GM19099 (cell line): Measurements from ENCODE around the gene HEG1.

Experiments used
- POLR2A ChIP-seq: IDR thresholded peaks from 3 replicates; pipeline ENCODE4 v1.6.1; 2011; ENCODE audit warnings: low read depth; ENCODE audit not compliant: insufficient read length; ENCODE audit errors: extremely low read depth

The HEG1 gene

DNA sequence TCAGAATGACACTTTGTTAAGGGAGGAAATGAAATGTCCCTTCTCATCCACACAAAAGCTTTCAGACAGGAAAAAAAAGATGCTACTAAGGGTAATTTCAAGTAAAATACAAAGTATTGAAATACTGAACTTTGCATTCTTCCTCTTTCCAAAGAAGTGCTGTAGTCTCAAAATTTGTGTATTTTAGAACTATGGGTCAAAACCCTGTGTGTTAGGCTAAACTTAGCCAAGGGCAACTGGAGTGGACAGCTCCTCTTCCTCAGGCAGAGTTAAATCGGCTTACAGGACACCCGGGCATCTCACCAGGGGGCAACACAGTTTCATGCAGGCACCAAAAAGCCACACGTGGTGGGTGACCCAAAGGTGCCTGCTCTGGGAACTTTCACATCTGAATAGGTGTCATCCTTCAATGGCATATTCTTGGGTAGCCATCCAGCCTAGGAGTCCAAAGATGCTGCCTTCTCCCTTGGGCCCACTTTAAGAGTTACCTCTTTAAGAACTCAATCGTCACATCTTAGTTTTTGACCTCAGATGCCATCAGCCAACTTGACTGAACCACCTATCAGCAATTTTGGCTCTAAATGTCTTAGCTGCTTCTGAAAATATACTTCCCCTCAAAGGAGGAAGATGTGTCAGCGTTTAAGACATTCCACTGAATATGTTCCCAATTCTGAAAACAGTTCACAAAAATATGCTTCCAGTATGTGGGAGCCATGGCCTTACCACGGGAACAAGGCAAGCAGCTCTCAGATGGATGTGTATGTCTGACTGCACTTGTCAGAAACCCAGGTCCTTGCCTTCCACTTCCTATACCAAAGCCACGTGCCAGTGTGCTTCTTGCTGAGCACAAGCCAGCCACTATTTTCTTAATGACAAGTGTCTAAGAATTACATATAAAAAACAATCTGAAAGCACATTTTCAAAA, 89.0 kb downstream of the HEG1 start:
- no peak for TF ChIP-seq POLR2A

DNA sequence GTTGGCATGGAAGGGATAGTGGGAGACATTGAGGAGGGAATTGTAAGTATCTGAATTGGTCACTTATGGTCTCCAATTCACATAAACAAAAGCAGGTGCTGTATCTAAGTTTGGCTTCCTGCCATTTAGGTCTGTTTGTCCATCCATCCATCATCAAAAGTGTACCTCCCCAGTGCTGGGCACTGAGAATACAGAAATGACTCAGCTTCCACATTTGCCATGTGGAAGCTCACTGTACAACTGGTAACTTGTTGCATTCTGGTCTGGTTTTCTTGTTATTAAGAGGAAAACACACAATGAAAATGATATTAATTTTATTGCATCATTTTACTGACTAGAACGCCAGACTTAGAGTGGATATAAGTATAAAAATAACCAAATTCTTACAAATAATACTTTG, 90.4 kb downstream of the HEG1 start:
- no peak for TF ChIP-seq POLR2A

DNA sequence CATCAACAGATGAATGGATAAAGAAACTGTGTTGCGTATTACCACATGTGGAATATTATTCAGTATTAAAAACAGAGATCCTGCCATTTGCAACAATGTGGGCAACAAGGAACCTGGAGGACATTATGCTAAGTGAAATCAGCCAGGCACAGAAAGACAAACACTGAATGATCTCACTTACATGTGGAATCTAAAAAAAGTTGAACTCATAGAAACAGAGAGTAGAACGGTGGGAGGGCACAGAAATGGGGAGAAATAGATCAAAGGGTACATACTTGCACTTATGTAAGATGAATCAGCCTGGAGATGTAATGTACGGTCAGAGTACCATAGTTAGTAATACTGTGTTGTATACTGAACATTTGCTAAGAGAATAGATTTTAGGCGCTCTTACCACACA, 91.4 kb downstream of the HEG1 start:
- no peak for TF ChIP-seq POLR2A

DNA sequence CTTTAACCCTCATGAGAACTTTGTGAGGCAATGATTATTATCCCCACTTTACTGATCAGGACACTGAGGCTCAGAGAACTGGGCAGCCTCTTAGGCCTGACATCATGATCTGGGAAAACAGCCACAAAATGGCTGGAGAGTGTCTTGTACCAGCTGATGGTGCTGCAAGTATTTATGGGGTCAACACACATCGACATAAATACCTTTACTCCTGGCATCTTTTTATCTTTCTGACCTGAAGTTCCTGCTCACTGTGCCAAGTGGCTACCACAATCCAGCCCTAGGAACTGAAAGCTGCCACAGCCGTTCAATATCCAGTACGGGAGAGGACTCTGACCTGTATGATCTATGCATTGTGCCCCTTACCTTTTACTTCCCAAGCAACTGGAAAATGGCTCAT, 92.0 kb downstream of the HEG1 start:
- no peak for TF ChIP-seq POLR2A

DNA sequence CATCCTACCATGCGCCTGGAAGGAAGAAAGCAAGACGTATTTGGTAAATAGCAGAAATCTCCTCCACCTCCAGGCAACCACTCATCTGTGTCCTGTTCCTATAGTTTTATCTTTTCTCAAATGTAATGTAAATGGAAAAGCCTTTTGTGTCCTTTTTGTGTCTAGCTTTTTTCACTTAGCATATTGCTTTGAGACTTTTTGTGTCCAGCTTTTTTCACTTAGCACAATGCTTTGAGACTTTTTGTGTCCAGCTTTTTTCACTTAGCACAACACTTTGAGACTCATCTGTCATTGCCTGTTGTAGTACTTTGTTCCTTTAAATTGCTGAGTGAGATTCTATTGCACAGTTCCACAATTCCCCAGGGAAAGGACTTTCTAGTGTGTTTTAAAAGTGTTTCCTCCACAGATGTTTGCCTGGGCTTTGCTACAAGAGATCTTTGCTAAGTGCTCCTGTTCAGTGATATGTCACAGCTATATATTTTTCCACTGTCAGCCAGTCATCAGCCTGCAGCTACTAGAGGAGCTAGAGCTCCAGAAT, 93.3 kb downstream of the HEG1 start:
- no peak for TF ChIP-seq POLR2A

DNA sequence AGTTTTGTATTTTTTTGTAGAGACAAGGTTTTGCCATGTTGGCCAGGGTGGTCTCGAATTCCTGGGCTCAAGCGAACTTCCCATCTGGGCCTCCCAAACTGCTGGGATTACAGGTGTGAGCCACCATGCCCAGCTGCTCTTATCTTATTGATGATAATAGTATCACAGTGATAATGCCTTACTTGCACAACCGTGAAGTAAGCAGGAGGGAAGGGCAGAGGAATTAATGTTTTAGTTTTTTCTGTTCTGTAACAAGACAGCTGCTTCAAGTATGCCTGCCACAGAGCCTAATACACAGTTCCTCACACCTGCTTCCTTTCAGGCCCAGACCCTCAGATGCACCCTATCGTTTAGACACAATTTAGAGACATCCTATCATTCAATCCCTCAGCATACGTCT, 95.1 kb downstream of the HEG1 start:
- no peak for TF ChIP-seq POLR2A

DNA sequence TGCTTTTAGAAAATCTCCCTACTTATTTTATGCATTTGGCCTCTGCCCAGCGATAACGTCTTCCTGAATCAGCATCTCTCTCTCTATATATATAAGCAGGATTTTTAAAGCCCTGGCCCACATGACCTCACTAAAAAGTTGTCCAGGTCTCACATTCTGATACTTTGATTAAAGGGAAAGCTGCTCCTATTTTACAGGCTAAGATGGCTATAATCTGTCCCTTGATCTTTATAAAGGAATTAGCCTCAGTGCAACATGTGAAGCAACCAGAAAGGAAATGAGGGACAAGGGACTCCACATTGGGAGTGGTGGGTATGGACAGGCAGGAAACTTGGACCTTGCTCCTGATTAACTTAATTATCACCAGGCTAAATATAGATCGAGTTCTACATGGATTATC, 95.7 kb downstream of the HEG1 start:
- no peak for TF ChIP-seq POLR2A

DNA sequence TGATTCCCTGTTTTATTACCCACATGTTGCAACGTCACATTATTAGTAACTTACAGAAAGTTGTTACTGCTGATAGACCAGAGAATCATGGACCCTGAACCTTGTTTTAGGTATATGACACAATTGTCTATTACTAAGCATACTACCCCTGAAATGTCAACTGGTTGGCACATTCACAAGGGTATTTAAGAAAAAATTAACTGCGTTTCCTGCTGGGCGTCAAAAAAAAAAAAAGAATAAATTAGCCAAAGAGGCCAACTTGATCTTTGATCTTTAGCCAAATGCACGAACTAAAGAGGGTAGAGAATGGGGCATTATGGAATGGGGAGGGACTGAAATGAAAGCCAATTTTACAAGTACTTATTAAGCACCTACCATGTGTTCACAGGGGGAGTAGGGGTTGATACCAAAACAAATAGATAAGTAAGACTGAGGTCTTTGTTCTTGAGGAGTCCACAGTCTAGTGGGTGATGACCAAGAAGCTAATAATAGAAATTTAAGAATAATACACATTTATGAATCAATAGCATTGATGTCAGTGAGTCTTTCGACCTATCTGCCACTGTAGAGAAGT, 103.4 kb downstream of the HEG1 start:
- no peak for TF ChIP-seq POLR2A

DNA sequence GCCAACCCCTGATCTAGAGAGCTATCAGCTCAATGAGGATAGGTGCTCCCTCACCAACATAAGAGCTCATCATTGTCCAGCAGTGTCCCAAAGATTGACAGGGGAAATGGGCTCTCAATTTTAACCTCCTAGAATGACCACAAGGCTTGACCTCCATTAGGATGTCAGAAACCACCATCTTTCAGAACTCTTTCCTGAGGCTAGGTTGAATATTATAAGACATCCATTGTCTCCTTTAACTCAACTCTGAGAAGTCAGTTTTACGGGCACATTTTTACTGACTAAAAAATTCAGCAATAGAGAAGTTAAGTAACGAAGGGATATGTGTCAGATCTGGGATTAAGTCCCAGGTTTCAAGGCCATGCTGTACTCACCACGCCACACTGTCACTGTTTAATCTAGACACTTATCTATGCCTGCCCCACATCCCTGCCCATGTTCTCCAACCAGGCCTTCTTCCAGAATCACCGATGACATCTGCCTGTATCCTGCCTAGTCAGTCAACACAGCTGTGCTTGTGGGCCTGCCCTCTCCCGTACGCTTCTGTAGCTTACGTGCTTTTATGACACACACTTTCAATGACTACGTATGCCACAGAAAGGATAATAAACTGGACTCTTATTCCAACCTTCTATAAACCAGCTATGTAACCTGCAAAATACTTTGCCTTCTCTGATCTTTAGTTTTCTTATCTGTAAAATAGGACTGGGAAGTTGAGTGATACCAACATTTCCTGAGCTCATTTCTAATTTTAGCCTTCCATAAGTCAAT, 104.1 kb downstream of the HEG1 start:
- TF ChIP-seq POLR2A = no peak

DNA sequence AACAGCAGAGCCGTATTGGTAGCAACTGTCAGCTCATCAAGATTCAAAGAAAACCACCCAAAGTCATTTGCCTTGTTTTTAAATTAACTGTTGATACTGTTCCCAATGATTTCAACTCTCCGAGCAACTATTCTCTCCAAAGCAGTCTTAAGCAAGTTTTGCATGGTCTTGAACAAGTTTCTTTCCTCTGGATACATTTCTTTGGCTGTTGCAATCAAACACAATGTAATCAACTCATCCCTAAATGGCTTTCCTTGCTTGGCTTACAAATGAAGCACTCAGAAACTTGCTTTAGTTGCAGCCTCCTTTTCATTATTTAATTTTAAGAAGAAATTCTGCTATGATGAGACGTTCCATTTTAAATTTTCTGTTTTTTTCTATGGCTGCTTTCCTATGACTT, 105.8 kb downstream of the HEG1 start:
- TF ChIP-seq POLR2A = no peak

DNA sequence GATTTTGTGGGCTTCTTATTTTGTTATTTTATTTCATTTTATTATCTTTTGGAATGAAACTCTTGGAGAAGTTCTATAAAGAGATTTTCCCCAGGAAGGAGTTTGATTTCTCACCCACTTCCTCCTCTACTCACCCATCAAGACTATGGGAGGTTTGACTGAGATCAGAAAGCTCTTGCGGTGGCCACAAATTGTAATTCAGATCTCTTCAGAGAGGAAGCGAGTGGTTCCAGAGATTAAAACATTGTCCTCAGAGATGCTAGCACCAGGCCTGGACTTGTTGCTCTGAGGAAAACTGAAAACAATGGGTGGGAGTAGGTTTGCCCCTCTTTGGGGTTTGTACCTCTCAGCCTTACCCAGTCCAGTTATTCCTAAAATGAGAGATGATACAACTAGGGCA, 113.2 kb downstream of the HEG1 start:
- TF ChIP-seq POLR2A = no peak

DNA sequence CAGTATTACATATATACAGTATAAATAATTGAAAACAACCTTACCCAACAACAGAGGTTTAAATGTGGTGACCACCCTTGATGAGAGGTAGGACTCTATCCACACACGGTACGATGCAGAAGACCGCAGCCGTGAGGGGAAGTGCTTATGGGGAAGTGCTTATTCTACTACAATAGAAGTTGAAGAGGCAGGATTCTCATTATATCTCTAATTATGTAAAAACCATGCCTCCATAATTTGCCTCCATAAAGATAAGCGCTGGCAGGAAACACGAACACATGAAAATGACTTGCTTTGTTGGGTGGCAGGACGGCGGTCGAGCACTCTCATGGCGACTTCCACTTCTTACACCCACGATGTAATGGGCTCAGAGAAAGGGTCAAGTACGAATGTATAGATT, 114.0 kb downstream of the HEG1 start:
- TF ChIP-seq POLR2A = no peak

DNA sequence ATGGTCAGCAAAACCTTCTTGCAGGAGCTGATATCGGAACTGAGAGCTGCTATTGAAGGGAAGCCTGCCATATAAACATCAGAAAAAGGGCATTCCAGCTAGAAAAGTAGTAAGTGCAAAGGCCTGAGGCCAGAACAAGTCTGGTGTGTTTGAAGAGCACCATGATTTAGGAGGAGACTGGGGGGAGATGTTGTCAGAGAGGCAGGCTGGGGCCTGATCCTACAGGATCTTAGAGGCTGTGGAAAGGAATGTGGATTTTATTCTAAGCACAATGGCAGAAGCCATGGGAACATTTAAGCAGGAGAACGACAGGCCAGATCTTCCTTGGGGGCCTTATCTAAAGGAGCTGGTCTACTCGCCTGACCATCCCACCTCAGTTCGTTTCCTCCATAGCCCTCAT, 116.1 kb downstream of the HEG1 start:
- TF ChIP-seq POLR2A = no peak

DNA sequence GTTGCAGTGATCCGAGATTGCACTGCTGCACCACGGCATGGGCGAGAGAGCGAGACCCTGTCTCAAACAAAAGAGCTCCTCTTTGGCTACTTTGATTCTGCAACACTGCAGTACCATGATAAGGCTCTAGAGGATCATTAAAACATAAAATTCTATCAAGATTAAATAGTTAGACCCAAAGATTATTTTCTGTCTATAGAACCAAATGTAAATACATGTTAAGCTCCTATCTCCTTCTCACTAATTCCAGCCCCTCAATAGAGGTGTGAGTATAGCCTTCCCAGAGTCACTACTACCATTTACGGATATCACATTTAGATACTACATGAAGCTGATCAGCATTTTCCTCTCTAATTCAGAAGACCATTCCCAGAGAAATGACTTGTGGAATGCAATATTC, 116.9 kb downstream of the HEG1 start:
- TF ChIP-seq POLR2A = no peak

DNA sequence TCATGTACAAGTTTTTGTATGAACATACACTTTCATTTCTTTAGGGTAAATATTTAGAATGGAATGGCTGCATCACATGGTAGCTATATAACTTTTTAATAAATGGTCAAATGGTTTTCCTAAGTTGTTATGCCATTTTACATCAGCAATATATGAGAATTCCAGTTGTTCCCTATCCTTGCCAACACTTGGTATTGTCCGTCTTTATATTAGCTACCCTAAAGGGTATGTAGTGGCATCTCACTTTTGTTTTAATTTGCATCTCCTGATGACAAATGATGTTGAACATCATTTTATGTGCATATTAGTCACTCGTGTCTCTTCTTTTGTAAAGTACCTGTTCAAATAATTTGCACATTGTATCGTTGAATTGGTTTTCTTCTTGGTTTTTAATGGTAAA, 118.7 kb downstream of the HEG1 start:
- TF ChIP-seq POLR2A = no peak
